HL-60 (cell line): Measurements from ENCODE around the gene FBXL7.

Experiments used
- DNase-seq, 2 experiments: peaks; one replicate each; pipeline ENCODE4 v3.0.0-alpha.2; 2010 to 2020; ENCODE audit warnings: low read depth in 1 of 2, low spot score in 1 of 2
- H3K27ac ChIP-seq: fragments of 250-450 bp; sonication (Bioruptor Pico); replicated peaks from 2 replicates; pipeline ENCODE4 v1.5.1; 2020; ENCODE audit warnings: mild to moderate bottlenecking, moderate library complexity
- H3K27me3 ChIP-seq: fragments of 250-450 bp; sonication (Bioruptor Pico); 2 replicates; pipeline ENCODE4 v1.5.1; 2021; ENCODE audit warnings: mild to moderate bottlenecking, moderate library complexity; ENCODE audit not compliant: insufficient read depth, poor library complexity, severe bottlenecking
- H3K4me3 ChIP-seq: replicated peaks from 2 replicates; pipeline ENCODE4 v1.5.1; 2011; ENCODE audit warnings: mild to moderate bottlenecking, control low read depth, low read length; ENCODE audit not compliant: insufficient read depth
- GABPA ChIP-seq: IDR thresholded peaks from 2 replicates; pipeline ENCODE4 v1.6.1; 2012; ENCODE audit warnings: low read depth
- POLR2AphosphoS5 ChIP-seq: IDR thresholded peaks from 2 replicates; pipeline ENCODE4 v1.6.1; 2012; ENCODE audit warnings: low read depth
- SPI1 ChIP-seq: IDR thresholded peaks from 2 replicates; pipeline ENCODE4 v1.6.1; 2012; ENCODE audit warnings: low read depth, mild to moderate bottlenecking, borderline replicate concordance
- TF ChIP-seq, protein P1 (sequence below): IDR thresholded peaks from one replicate; pipeline ENCODE4 v1.5.1; 2011; ENCODE audit warnings: low read length, control low read depth, inconsistent platforms; ENCODE audit not compliant: insufficient read depth
- TF ChIP-seq, protein P2 (sequence below): IDR thresholded peaks from 2 replicates; pipeline ENCODE4 v1.6.1; 2012; ENCODE audit warnings: low read depth; ENCODE audit not compliant: insufficient replicate concordance

FBXL7 gene

DNA sequence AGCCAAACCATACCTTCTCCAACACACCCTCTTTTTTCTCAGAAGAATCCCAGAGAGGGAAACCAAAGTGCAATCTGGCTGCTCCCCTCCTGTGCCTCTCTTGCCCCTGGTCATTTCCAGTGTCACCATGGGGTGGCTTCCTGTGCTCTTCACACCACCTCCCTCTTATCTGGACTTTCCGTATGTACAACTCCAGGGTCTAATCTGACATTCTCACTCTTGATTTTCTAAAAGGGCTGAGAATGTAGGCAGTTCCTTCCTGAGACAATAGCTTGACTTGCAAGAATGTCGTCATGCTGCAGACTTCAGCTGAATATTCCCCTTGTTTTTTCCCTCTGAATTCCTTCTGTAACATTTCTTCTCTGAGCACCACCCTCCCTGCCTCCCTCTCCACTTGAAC is 110.2 kb downstream of the FBXL7 start:
- H3K4me3 ChIP-seq = no peak overlapping the region
- H3K27me3 ChIP-seq = no peaks in the 10 kb centered on the region
- H3K27ac ChIP-seq = no peak overlapping the region
- DNase-seq = no peak
- TF ChIP-seq POLR2AphosphoS5 (no peak), GABPA (no peak), SPI1 (no peak)
- TF ChIP-seq, protein P1, sequence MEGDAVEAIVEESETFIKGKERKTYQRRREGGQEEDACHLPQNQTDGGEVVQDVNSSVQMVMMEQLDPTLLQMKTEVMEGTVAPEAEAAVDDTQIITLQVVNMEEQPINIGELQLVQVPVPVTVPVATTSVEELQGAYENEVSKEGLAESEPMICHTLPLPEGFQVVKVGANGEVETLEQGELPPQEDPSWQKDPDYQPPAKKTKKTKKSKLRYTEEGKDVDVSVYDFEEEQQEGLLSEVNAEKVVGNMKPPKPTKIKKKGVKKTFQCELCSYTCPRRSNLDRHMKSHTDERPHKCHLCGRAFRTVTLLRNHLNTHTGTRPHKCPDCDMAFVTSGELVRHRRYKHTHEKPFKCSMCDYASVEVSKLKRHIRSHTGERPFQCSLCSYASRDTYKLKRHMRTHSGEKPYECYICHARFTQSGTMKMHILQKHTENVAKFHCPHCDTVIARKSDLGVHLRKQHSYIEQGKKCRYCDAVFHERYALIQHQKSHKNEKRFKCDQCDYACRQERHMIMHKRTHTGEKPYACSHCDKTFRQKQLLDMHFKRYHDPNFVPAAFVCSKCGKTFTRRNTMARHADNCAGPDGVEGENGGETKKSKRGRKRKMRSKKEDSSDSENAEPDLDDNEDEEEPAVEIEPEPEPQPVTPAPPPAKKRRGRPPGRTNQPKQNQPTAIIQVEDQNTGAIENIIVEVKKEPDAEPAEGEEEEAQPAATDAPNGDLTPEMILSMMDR = no peak
- TF ChIP-seq, protein P2, sequence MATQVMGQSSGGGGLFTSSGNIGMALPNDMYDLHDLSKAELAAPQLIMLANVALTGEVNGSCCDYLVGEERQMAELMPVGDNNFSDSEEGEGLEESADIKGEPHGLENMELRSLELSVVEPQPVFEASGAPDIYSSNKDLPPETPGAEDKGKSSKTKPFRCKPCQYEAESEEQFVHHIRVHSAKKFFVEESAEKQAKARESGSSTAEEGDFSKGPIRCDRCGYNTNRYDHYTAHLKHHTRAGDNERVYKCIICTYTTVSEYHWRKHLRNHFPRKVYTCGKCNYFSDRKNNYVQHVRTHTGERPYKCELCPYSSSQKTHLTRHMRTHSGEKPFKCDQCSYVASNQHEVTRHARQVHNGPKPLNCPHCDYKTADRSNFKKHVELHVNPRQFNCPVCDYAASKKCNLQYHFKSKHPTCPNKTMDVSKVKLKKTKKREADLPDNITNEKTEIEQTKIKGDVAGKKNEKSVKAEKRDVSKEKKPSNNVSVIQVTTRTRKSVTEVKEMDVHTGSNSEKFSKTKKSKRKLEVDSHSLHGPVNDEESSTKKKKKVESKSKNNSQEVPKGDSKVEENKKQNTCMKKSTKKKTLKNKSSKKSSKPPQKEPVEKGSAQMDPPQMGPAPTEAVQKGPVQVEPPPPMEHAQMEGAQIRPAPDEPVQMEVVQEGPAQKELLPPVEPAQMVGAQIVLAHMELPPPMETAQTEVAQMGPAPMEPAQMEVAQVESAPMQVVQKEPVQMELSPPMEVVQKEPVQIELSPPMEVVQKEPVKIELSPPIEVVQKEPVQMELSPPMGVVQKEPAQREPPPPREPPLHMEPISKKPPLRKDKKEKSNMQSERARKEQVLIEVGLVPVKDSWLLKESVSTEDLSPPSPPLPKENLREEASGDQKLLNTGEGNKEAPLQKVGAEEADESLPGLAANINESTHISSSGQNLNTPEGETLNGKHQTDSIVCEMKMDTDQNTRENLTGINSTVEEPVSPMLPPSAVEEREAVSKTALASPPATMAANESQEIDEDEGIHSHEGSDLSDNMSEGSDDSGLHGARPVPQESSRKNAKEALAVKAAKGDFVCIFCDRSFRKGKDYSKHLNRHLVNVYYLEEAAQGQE = no peak

DNA sequence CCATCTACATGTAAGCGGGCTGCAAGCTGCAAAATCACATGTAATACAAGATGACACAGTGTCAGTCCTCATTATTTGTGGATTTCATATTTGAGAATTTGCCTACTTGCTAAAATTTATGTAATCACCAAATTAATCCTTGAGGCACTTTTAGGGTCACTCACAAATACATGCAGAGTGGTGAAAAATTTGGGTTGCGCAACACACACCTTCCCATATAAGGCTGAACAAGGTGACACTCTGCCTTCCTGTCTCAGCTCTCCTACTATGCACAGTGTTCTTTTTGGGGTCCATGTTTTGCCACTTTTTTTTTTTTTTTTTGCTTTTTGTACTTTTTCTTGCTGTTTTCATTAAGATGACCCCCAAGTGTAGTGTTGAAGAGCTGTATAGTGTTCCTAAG is 111.0 kb downstream of the FBXL7 start:
- H3K27me3 ChIP-seq = no peaks in the 10 kb centered on the region
- no peak overlapping the region for H3K27ac ChIP-seq
- TF ChIP-seq, protein P1 = no peak
- no peak for TF ChIP-seq POLR2AphosphoS5
- no peak overlapping the region for H3K4me3 ChIP-seq
- no peak for DNase-seq

GRCh38 chr5:15612915-15613635 is 113.1 kb downstream of the FBXL7 start:
- TF ChIP-seq SPI1 (no peak), POLR2AphosphoS5 (no peak)
- TF ChIP-seq, protein P2 = no peak
- H3K27me3 ChIP-seq = no peaks in the 10 kb centered on the region
- H3K27ac ChIP-seq = no peak overlapping the region
- H3K4me3 ChIP-seq = no peak overlapping the region
- DNase-seq = no peak

GRCh38 chr5:15614679-15615078 is 114.7 kb downstream of the FBXL7 start:
- no peak for DNase-seq
- Histone ChIP-seq H3K4me3 (no peak overlapping the region), H3K27me3 (no peaks in the 10 kb centered on the region), H3K27ac (no peak overlapping the region)
- TF ChIP-seq, protein P1 = no peak
- TF ChIP-seq SPI1 (no peak), GABPA (no peak), POLR2AphosphoS5 (no peak)
- TF ChIP-seq, protein P2 = no peak
